NT2/D1 (cell line): ENCODE data around the gene ABCD2.
A peak's percentile ranks its signal among the peaks of the same experiment; 100 is the strongest.

Experiments used
- DNase-seq: peaks from one replicate; pipeline ENCODE4 v3.0.0-alpha.2; 2011; ENCODE audit warnings: low read depth, low spot score
- H3K27me3 ChIP-seq: 2 replicates; pipeline ENCODE4 v1.6.0; 2011; ENCODE audit warnings: mild to moderate bottlenecking; ENCODE audit not compliant: insufficient read length, insufficient read depth
- H3K36me3 ChIP-seq: 2 replicates; pipeline ENCODE4 v1.6.1; 2011; ENCODE audit warnings: mild to moderate bottlenecking, low read length, mixed read lengths; ENCODE audit not compliant: insufficient read depth, insufficient read length
- H3K4me1 ChIP-seq: 2 replicates; pipeline ENCODE4 v1.5.1; 2011; ENCODE audit not compliant: insufficient read depth, insufficient read length
- H3K4me3 ChIP-seq: 2 replicates; pipeline ENCODE4 v1.5.1; 2011; ENCODE audit warnings: low read depth; ENCODE audit not compliant: insufficient read length
- H3K9ac ChIP-seq: 2 replicates; pipeline ENCODE4 v1.6.0; 2011; ENCODE audit warnings: low read depth; ENCODE audit not compliant: insufficient read length
- H3K9me3 ChIP-seq: 2 replicates; pipeline ENCODE4 v1.5.1; 2011; ENCODE audit warnings: mild to moderate bottlenecking, low read length; ENCODE audit not compliant: insufficient read depth
- SUZ12 ChIP-seq: IDR thresholded peaks from 2 replicates; pipeline ENCODE4 v1.6.1; 2011; ENCODE audit not compliant: insufficient read length, insufficient read depth; ENCODE audit errors: extremely low read depth
- YY1 ChIP-seq: IDR thresholded peaks from 2 replicates; pipeline ENCODE4 v1.6.1; 2011; ENCODE audit not compliant: insufficient read length, insufficient read depth
- ZNF274 ChIP-seq: IDR thresholded peaks from 2 replicates; pipeline ENCODE4 v1.6.1; 2011; ENCODE audit warnings: mild to moderate bottlenecking, low read depth, low read length

ABCD2 gene

GRCh38 chr12:39620659-39621658 lies 1.4 kb upstream of the ABCD2 start:
- peak overlapping the region; percentile 25 for H3K4me3 ChIP-seq

GRCh38 chr12:39619316-39619659 lies 315 bp downstream of the ABCD2 start:
- Histone ChIP-seq H3K4me1 (no peaks in the 10 kb centered on the region), H3K4me3 (peak overlapping the region; percentile 25)

More at GRCh38 chr12:39620659-39621658, 1.4 kb upstream of the ABCD2 start:
- H3K9ac ChIP-seq: no peak overlapping the region
- peaks cover under 1% of the 10 kb centered on the region for H3K4me1 ChIP-seq
- no peaks in the 10 kb centered on the region for H3K9me3 ChIP-seq
- TF ChIP-seq YY1: no peak
- TF ChIP-seq ZNF274: no peak
- no peak for TF ChIP-seq SUZ12
- H3K27me3 ChIP-seq: peaks cover 12% of the 10 kb centered on the region
- H3K36me3 ChIP-seq: no peaks in the 10 kb centered on the region
- no peak for DNase-seq

GRCh38 chr12:39618701-39619100 lies 902 bp downstream of the ABCD2 start:
- Histone ChIP-seq H3K27me3 (peaks cover 12% of the 10 kb centered on the region), H3K9ac (no peak overlapping the region), H3K4me1 (no peaks in the 10 kb centered on the region), H3K36me3 (no peaks in the 10 kb centered on the region), H3K4me3 (no peak overlapping the region), H3K9me3 (no peaks in the 10 kb centered on the region)
- DNase-seq: no peak
- TF ChIP-seq ZNF274: no peak
- TF ChIP-seq YY1: no peak
- no peak for TF ChIP-seq SUZ12

More at GRCh38 chr12:39619316-39619659, 315 bp downstream of the ABCD2 start:
- Histone ChIP-seq H3K9me3 (no peaks in the 10 kb centered on the region), H3K36me3 (no peaks in the 10 kb centered on the region), H3K27me3 (peaks cover 12% of the 10 kb centered on the region), H3K9ac (no peak overlapping the region)
- DNase-seq: no peak
- no peak for TF ChIP-seq YY1
- no peak for TF ChIP-seq ZNF274
- no peak for TF ChIP-seq SUZ12

- no peak overlapping the region for H3K9ac ChIP-seq
- TF ChIP-seq SUZ12: no peak
- TF ChIP-seq YY1: no peak
- no peak for TF ChIP-seq ZNF274
- no peak for DNase-seq
- H3K36me3 ChIP-seq: no peaks in the 10 kb centered on the region
- peaks cover 12% of the 10 kb centered on the region for H3K27me3 ChIP-seq
- H3K4me1 ChIP-seq: no peaks in the 10 kb centered on the region
- H3K9me3 ChIP-seq: no peaks in the 10 kb centered on the region
- H3K4me3 ChIP-seq: no peak overlapping the region
Observed at GRCh38 chr12:39617887-39618286, 1.7 kb downstream of the ABCD2 start.

GRCh38 chr12:39616666-39617065 lies 2.9 kb downstream of the ABCD2 start:
- H3K4me3 ChIP-seq: no peak overlapping the region
- H3K36me3 ChIP-seq: no peaks in the 10 kb centered on the region
- H3K4me1 ChIP-seq: no peaks in the 10 kb centered on the region
- peaks cover 12% of the 10 kb centered on the region for H3K27me3 ChIP-seq
- H3K9ac ChIP-seq: no peak overlapping the region
- no peak for DNase-seq
- H3K9me3 ChIP-seq: no peaks in the 10 kb centered on the region
- TF ChIP-seq YY1 (no peak), ZNF274 (no peak), SUZ12 (no peak)

- Histone ChIP-seq H3K9me3 (no peaks in the 10 kb centered on the region), H3K27me3 (peaks cover 12% of the 10 kb centered on the region), H3K36me3 (no peaks in the 10 kb centered on the region), H3K4me3 (no peak overlapping the region), H3K4me1 (no peaks in the 10 kb centered on the region), H3K9ac (no peak overlapping the region)
- TF ChIP-seq YY1: no peak
- TF ChIP-seq SUZ12: no peak
- TF ChIP-seq ZNF274: no peak
- DNase-seq: no peak
Observed at GRCh38 chr12:39616251-39616650, 3.4 kb downstream of the ABCD2 start.

- H3K9ac ChIP-seq: no peak overlapping the region
- H3K27me3 ChIP-seq: peaks cover 3% of the 10 kb centered on the region
- TF ChIP-seq YY1: no peak
- no peak for TF ChIP-seq ZNF274
- no peak for TF ChIP-seq SUZ12
- H3K4me1 ChIP-seq: no peaks in the 10 kb centered on the region
- H3K9me3 ChIP-seq: no peaks in the 10 kb centered on the region
- DNase-seq: no peak
- no peak overlapping the region for H3K4me3 ChIP-seq
- H3K36me3 ChIP-seq: no peaks in the 10 kb centered on the region
Observed at GRCh38 chr12:39613525-39613924, 6.1 kb downstream of the ABCD2 start.
